Activated T-cell treated with anti-CD3 and anti-CD28 coated beads, Interleukin-2, amount 50 U/mL, for 4 hours (primary cell): ENCODE results near the gene KAT8. TPM values are rescaled to one million over a fixed set of nuclear protein-coding genes. Genes with fewer than 3 reads are reported as not detected.
"Not testable (repeated sequence)": the region's sequence is repeated elsewhere in the genome, so short reads cannot be mapped to it uniquely, and the experiment has no call there.

Experiments used
- ATAC-seq, 2 donors: fragments of 200-7000 bp; cut with Tn5 transposase; one replicate each; pipeline ENCODE4 v1.10.0; 2021
- DNase-seq: peaks from one replicate; pipeline ENCODE4 v3.0.0-alpha.2; 2020
- H3K27me3 Mint-ChIP-seq: one replicate; pipeline ENCODE4 v1.8.0; 2021; ENCODE audit warnings: low read depth, mixed read lengths
- H3K36me3 Mint-ChIP-seq: one replicate; pipeline ENCODE4 v1.8.0; 2022; ENCODE audit warnings: mixed read lengths; ENCODE audit not compliant: insufficient read depth
- H3K4me1 Mint-ChIP-seq: one replicate; pipeline ENCODE4 v1.8.0; 2021; ENCODE audit warnings: low read depth, mixed read lengths
- H3K4me3 Mint-ChIP-seq: one replicate; pipeline ENCODE4 v1.8.0; 2021; ENCODE audit warnings: mild to moderate bottlenecking, moderate library complexity, mixed read lengths
- H3K9me3 Mint-ChIP-seq: one replicate; pipeline ENCODE4 v1.8.0; 2021; ENCODE audit warnings: mixed read lengths
- total RNA-seq, 3 donors: library from RNA; stranded (reverse); gene quantifications; one replicate each; pipeline ENCODE4 v1.2.1, GENCODE V29; 2021

Gene KAT8
- total RNA-seq, 3 donors from 2014 or later, result 59.8 to 63.9 (median 61.9) TPM

DNA sequence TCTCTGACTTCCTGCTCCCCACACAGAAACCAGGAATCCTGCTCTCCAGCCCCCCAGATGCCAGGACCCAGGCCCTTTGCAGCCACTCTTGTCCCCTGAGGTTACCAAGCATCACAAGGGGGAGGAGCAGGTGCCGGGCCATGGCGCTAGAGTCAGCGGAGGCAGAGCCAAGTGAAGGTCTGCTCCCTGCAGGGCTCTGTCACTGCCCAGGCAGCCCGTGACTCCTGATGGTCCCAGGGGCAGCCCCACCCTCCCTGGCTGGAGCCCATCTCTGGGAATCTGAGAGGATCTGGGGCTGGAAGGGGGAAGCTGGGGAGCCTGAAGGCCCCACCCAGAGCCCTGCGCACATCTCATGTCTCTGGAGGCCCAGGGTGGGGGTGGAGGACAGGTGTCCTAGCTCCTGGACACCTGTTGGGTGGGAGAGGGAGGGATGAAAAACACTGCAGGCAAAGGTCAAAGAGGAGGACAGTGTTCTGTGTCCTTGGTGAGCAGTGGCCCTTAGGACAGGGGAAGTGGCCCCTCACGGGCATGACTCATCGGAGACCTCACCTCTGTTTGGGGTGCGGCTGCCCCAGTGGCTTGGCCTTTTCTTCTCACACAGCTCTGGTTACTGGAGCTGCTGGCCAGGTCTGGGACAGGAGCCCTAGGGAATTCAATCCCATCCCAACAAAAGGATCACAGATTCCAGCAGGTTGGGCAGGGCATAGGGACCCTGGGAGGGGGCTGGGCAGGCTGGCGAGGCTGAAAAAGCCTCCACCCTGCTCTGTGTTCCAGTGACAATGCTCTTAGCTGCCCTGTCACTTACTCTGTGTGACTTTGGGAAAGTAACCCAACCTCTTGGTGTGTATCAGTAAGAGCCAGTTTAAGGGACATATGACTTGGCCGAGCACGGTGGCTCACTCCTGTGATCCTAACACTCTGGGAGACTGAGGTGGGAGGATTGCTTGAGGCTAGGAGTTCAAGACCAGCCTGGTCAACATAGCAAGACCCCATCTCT is 32.7 kb downstream of the KAT8 start, which contains the start of gene PRSS36:
Gene PRSS36 (minus strand): TSS at position 173 of the 997 bp plus-strand sequence. CDS start 31 bp downstream, at position 142.
- H3K4me3 Mint-ChIP-seq, result no peak within 1 kb of the TSS
- DNase-seq (no peak), ATAC-seq (no peak)
- no peaks in the 10 kb centered on the region for H3K9me3 Mint-ChIP-seq
- H3K36me3 Mint-ChIP-seq, result no peaks in the 10 kb centered on the region
- peaks cover 4% of the 10 kb centered on the region for H3K27me3 Mint-ChIP-seq
- H3K4me1 Mint-ChIP-seq, result peaks cover 1% of the 10 kb centered on the region

DNA sequence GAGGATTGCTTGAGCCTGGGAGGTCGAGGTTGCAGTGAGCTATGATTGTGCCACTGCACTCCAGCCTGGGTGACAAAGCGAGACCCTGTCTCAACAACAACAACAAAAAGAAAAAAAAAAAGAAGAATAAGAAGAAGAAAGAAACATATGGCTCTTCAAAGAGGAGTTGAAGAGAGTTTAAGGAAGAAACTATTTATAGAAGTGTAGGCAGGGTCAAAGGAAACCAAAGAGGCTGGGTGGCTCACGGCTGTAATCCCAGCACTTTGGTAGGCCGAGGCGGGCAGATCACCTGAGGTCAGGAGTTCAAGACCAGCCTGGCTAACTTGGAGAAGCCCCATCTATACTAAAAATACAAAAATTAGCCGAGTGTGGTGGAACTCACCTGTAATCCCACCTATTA is 33.5 kb downstream of the KAT8 start:
- not testable (repeated sequence) for H3K27me3 Mint-ChIP-seq, H3K36me3 Mint-ChIP-seq, H3K9me3 Mint-ChIP-seq, H3K4me1 Mint-ChIP-seq, ATAC-seq, DNase-seq, H3K4me3 Mint-ChIP-seq

DNA sequence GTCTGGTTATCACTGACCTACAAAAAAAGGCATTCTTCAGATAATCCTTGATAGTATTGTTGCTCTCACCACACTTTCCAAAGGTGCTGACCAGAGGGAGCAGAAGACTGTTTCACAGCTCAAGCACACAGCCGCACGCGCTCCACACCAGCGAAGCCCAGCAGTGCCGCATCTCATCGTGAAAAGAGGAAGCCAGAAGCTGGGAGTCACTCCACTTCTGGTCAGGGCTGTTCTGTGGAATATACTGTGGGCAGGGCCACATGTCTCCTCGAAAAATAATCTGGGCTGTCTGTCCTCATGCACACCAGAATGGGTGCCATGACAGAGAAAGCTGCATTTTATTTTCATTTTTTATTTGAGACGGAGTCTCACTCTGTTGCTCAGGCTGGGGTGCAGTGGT is 39.7 kb downstream of the KAT8 start:
- ATAC-seq, result peak in 1 of 2 donors; percentile 37
- peak overlapping the region; percentile 35 for H3K4me3 Mint-ChIP-seq
- H3K4me1 Mint-ChIP-seq, result peaks cover 6% of the 10 kb centered on the region
- no peak for DNase-seq
- no peaks in the 10 kb centered on the region for H3K36me3 Mint-ChIP-seq
- H3K27me3 Mint-ChIP-seq, result peaks cover 2% of the 10 kb centered on the region
- H3K9me3 Mint-ChIP-seq, result no peaks in the 10 kb centered on the region

DNA sequence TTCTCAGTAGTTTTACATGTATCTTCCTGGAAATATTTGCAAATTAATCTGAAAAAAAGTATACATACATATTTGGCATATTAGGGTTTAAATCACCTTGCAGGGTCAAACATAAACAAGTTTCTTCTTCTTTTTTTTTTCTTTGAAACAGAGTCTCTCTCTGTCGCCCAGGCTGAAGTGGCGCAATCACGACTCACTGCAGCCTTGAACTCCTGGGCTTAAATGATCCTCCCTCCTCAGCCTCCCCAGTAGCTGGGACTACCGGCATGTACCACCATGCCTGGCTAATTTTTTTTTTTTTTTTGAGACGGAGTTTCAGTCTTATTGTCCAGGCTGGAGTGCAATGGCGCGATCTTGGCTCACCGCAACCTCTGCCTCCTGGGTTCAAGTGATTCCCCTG is 49.9 kb downstream of the KAT8 start:
- DNase-seq (no peak), ATAC-seq (no peak)
- H3K4me1 Mint-ChIP-seq, result no peaks in the 10 kb centered on the region
- no peaks in the 10 kb centered on the region for H3K27me3 Mint-ChIP-seq
- no peak overlapping the region for H3K4me3 Mint-ChIP-seq
- no peaks in the 10 kb centered on the region for H3K36me3 Mint-ChIP-seq
- H3K9me3 Mint-ChIP-seq, result no peaks in the 10 kb centered on the region

DNA sequence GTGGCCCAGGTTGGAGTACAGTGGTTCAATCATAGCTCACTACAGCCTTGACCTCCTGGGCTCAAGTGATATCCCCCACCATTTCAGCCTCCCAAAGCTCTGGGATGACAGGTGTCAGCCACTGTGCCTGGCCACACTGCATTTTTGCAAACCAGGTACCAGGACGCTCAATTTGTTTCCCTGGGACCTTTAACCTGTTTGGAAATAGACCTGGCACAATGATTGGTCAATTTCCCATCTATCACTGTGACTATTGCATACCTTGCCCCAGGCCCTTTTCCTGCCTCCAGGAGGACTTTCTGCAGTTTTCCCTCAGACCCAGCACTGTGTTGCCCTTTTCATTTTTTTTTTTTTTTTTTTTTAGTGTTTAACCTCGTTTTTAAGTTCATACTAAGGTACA is 51.4 kb downstream of the KAT8 start:
- no peak for ATAC-seq
- Mint-ChIP-seq H3K27me3 (no peaks in the 10 kb centered on the region), H3K36me3 (no peaks in the 10 kb centered on the region), H3K4me1 (no peaks in the 10 kb centered on the region), H3K4me3 (no peak overlapping the region), H3K9me3 (no peaks in the 10 kb centered on the region)
- DNase-seq, result no peak

DNA sequence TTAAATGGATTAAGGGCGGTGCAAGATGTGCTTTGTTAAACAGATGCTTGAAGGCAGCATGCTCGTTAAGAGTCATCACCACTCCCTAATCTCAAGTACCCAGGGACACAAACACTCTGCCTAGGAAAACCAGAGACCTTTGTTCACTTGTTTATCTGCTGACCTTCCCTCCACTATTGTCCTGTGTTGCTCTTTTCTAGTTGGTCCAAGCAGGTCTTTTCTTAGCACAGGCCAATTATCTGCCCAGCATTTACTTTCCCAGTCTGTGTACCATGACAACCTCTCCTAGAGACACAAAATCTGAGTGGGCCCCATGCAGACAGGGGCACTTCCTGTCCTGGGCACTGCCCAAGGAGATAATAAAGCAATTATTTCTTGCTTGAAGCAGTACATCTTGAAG is 52.6 kb downstream of the KAT8 start:
- not testable (repeated sequence) for H3K36me3 Mint-ChIP-seq, ATAC-seq, H3K9me3 Mint-ChIP-seq, DNase-seq, H3K4me1 Mint-ChIP-seq, H3K27me3 Mint-ChIP-seq, H3K4me3 Mint-ChIP-seq

DNA sequence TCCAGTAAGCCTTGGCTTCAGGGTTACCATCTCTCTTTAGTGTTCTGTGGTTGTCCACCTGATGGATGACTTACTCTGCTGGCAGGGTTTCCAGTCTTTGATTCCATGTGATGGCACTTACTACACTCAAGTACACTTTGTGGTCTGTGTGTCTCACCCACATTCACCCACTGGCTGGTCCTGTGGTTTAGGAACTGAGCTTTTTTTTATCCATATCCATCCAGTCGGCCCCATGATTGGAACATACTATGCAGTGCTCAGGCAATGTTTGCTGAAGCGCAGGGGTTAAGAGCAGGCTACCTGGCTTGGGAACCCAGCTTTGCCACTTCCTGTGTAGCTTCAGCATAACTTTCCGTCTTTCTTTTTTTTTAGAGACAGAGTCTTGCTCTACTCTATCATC is 59.7 kb downstream of the KAT8 start:
- H3K9me3 Mint-ChIP-seq, result no peaks in the 10 kb centered on the region
- H3K36me3 Mint-ChIP-seq, result peaks cover 10% of the 10 kb centered on the region
- peaks cover 26% of the 10 kb centered on the region for H3K4me1 Mint-ChIP-seq
- H3K27me3 Mint-ChIP-seq, result no peaks in the 10 kb centered on the region
- no peak for DNase-seq
- peak overlapping the region; percentile 16 for H3K4me3 Mint-ChIP-seq
- peak in 1 of 2 donors; percentile 1 for ATAC-seq

DNA sequence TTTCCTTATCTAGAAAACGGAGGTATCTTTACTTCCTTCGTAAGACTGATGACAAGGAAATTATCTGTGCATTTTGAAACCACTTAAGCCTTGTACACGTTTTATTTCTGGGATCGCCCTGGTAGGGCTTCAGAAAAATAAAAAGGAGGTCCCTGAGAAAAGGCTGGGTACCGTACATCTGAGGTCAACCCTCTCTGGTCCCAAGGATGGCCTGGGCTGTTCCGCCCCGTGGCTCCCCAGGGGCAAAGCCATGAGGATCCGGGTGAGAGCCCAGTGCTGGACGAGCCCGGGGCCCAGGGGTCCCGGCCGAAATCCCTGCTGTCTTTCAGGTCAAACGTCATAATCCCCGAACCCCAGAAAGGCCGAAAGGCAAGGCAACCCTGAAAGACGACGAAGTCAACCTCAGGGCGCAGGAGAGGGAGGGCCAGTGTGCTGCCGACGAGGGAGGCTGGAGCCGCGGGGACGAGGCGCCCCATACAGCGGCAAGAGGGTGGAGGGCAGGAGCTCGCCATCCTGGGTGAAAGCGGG is 61.8 kb downstream of the KAT8 start:
- Mint-ChIP-seq H3K9me3 (no peaks in the 10 kb centered on the region), H3K36me3 (peaks cover 30% of the 10 kb centered on the region), H3K27me3 (no peaks in the 10 kb centered on the region), H3K4me3 (peak overlapping the region; percentile 98), H3K4me1 (peaks cover 47% of the 10 kb centered on the region)
- DNase-seq (no peak), ATAC-seq (no peak)

DNA sequence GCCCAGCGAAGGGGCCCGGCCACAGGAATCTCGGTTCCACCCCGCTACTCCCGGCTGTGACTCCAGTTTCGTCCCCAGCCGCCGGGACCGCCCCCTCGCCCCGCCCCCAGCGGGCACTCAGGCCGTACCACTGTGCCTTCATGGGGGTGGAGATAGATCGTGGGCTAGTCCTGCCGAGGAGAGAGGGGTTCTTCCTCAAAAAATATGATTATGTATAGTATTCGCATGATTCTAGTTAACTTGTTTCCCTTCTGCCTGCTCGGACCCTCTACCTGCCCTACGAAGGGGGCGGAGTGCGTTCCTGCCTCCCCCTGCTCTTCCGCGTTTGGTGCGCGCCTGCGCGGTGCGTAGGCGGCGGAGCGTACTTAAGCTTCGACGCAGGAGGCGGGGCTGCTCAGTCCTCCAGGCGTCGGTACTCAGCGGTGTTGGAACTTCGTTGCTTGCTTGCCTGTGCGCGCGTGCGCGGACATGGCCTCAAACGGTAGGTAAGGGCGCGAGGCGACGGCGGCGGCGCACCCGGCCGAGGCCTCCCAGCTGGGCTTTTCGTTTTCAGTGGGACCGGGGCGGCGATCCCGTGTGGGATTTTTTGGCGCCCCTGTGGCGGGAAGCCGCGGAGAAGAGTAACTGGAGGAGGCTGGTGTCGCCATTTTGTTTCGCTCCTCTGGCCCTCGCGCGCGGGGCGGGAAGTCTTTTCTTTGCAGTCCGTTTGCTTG is 62.4 kb downstream of the KAT8 start, which contains the start of gene FUS:
Gene FUS (plus strand): TSS at position 393 of the 713 bp plus-strand sequence. CDS start 76 bp downstream, at position 469.
- ATAC-seq (peak; percentile 62 to 67), DNase-seq (peak; percentile 90)
- Mint-ChIP-seq H3K27me3 (no peaks in the 10 kb centered on the region), H3K4me1 (peaks cover 52% of the 10 kb centered on the region), H3K9me3 (no peaks in the 10 kb centered on the region), H3K4me3 (peak within 1 kb of the TSS; percentile 98), H3K36me3 (peaks cover 34% of the 10 kb centered on the region)

Other genes with a start within 250 kb of the KAT8 start
- 10 to 100 TPM; 22.1 to 24.8 (median 23.7) TPM for gene BCL7C, start 223.6 kb upstream of the KAT8 start, total RNA-seq
- under 1 TPM; 0.18 to 0.33 (median 0.28) TPM for gene CTF1, start 221.1 kb upstream of the KAT8 start, total RNA-seq
- gene FBXL19, start 194.1 kb upstream of the KAT8 start, total RNA-seq, result 10 to 100 TPM; 25.8 to 31.3 (median 30.8) TPM
- gene ORAI3, start 168.6 kb upstream of the KAT8 start, total RNA-seq, result 1 to 10 TPM; 1.5 to 3.3 (median 2.8) TPM
- 10 to 100 TPM; 39.3 to 49.0 (median 40.5) TPM for gene SETD1A, start 159.9 kb upstream of the KAT8 start, total RNA-seq
- gene HSD3B7, start 132.5 kb upstream of the KAT8 start, total RNA-seq, result 1 to 10 TPM; 1.2 to 2.0 (median 1.3) TPM
- gene STX1B, start 107.0 kb upstream of the KAT8 start, total RNA-seq, result under 1 TPM; 0.25 to 0.69 (median 0.43) TPM
- gene STX4, start 84.1 kb upstream of the KAT8 start, total RNA-seq, result 10 to 100 TPM; 53.1 to 81.7 (median 63.8) TPM
- gene ZNF668, start 43.4 kb upstream of the KAT8 start, total RNA-seq, result 10 to 100 TPM; 18.1 to 19.4 (median 19.2) TPM
- 10 to 100 TPM; 22.3 to 26.1 (median 22.7) TPM for gene ZNF646, start 43.2 kb upstream of the KAT8 start, total RNA-seq
- 1 to 10 TPM; 4.6 to 5.6 (median 4.9) TPM for gene PRSS53, start 28.7 kb upstream of the KAT8 start, total RNA-seq
- gene VKORC1, start 22.9 kb upstream of the KAT8 start, total RNA-seq, result 10 to 100 TPM; 62.8 to 63.8 (median 63.5) TPM
- gene BCKDK, start 9.3 kb upstream of the KAT8 start, total RNA-seq, result 10 to 100 TPM; 41.9 to 46.5 (median 43.2) TPM
- gene PRSS8, start 18.1 kb downstream of the KAT8 start, total RNA-seq, result under 1 TPM; 0.11 to 0.58 (median 0.38) TPM
- under 1 TPM in 2 of 3 donors, not detected in 1; 0.40 to 0.78 TPM for gene PRSS36, start 32.4 kb downstream of the KAT8 start, total RNA-seq
- 100 to 1,000 TPM; 783 to 850 (median 809) TPM for gene FUS, start 62.5 kb downstream of the KAT8 start, total RNA-seq
- 1 to 10 TPM; 1.3 to 2.7 (median 2.5) TPM for gene PYCARD, start 85.1 kb downstream of the KAT8 start, total RNA-seq
- not detected for gene TRIM72, start 96.5 kb downstream of the KAT8 start, total RNA-seq
- gene PYDC1, start 99.5 kb downstream of the KAT8 start, total RNA-seq, result not detected
- 1 to 10 TPM in 1 of 3 donors, under 1 TPM in 2; 0.90 to 1.8 (median 0.99) TPM for gene ITGAM, start 142.3 kb downstream of the KAT8 start, total RNA-seq
- 1 to 10 TPM in 2 of 3 donors, under 1 TPM in 1; 0.89 to 2.3 (median 2.2) TPM for gene ITGAX, start 237.5 kb downstream of the KAT8 start, total RNA-seq